ENCODE results near the gene CRAT.

CRAT gene

GRCh38 chr9:129108805-129109536 lies 1.6 kb downstream of the CRAT start:
- DNase-seq: no peak

DNA sequence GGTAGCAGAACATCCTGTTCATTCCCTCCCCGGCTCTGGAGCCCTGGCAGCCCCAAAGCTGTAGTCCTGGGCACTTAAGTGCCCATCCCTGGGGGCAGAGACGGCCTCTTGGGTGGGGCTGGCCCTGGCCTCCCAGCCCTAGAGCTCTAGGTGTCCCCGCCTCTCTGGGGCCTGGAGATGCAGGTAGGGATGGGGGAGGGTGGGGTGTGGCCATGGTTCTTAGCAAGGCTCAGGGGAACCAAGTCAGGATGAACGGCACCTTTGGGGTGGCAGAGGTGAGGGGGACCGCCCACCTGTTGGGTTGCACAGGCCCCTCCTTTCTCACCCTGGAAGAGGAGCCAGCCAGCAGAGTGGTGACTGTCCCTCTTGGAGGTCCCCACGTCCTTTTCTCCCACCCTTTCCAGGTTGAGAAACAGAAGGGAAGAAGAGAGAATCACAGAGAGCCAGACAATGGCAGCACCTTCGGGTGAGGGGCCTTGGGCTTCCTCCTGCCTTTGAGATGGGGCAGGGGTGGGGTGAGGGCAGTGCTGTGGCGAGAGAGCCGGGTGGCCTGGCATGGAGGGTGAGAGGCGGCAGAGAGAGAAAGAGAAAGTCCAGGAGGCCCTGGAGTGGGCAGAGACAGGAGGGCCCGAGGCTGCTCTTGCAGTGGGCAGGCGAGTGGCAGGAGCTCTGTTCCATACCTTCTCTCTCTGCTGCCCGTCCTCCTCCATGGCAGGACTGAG lies 2.3 kb downstream of the CRAT start:
- no peak for DNase-seq

DNA sequence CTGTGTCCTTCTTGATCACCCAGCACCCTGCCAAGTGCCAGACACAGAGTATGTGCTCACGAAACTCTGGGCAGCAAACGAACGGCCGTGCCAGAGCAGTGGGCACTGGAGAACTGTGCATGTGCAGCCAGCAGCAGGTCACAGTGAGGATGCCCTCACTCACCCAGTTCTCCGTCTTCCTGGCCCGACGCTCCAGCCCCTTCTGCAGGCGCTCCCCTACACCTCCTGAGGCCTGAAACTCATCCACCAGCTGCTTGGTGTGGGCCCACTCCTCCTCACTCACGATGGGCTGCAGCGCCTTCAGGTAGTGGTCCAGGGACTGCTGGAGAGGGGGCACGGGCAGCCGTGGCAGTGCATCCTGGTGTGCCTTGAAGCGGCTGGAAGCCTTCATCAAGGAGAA lies 2.9 kb downstream of the CRAT start:
- DNase-seq: no peak

DNA sequence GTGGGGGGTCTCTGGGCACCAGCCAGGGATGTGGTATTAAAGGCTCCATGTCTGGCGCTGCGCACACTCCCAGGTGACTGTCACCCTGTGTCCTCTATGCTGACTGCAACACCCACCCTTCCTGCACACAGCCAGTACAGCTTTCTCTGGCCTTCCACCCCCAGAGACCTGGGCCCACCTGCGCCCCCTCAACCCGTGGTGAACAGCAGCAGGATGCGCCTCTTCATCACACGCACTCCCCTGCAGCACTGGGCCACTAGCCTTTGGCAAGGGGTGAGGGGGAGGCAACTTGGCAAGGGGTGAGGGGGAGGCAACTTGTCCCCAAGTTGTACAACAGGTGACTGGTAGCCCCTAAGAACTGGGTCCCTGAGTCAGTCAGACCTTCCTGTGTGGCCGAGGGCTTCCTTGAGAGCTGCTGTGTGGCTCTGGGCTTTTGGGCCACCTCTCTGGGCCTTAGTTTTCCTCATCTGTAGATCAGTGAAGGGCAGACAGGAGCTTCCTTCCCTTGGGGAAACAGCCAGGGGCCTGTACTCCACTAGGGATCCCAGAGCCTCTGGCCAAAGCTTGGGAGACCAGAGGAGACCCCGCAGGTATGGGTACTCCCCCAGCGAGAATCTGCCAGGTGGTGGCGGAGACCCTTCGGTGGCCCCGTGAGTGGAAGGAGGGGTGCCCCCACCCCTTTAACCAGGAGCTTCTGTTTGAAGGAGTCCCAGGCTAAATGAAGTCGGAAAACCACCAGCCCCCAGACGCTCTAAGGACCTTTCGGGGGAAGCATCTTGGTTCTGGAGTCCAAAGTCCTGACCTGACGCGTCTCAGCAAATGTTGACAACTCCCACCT lies 4.5 kb downstream of the CRAT start:
- no peak for DNase-seq

- DNase-seq: no peak
These were observed 6.5 kb downstream of the CRAT start for GRCh38 chr9:129104051-129104450.

DNA sequence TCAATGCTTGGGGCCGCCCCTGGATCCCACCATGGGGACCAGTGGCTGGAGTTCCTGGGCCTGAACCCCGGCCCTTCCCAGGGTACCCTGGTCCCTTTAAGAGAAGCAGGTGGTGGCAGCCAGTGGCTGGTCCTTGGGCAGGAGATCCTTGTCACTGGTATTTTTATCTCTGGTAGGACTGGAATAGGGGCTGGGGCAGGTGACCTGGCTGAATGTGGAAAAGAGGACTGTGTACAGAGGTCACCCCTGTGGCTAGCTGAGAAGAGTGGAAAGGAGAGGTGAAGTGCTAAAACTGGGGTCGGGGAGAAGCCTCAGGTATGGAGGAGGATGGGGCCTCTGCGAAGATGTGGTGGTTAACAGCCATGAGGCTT lies 7.0 kb downstream of the CRAT start:
- DNase-seq: no peak

DNA sequence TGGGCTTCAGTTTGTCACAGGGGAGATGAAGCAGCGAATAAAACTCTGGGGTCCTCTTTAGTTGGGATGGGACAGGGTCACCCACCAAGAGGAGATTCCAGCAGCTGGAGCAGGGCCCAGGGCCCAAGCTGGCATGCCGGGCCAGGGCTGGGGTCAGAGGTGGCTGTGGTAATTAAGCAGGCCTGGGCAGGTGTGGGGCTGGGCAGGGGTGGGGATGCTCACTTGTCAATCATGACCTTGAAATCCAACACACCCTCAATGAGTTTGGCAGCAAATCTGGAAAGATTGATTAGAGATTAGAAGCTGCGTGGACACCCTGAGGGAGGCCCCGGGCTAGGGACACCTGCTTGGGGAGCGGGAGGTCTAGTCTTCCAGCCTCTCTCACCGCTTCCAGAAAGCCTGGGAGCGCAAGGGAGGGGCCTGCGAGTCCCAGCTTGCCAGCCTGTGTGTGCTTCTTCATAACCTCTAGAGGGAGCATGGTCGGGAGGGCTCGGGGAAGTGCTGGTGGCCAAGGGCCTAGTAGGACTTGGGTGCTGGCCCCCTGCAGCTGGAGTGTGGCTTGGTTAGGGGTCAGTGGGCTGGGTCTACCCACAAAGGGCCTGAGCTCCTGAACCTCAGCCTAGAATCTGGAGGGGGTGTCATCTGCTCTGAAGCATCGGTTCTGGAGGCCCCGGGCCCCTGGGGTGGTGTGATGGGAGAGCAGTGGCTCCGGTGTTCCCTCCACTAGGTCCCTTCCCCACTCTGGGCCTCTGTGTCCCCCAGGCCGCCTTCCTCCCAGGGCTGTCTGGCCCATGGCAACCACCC lies 7.6 kb downstream of the CRAT start:
- DNase-seq: no peak

GRCh38 chr9:129102095-129102525 lies 8.5 kb downstream of the CRAT start:
- DNase-seq: no peak

DNA sequence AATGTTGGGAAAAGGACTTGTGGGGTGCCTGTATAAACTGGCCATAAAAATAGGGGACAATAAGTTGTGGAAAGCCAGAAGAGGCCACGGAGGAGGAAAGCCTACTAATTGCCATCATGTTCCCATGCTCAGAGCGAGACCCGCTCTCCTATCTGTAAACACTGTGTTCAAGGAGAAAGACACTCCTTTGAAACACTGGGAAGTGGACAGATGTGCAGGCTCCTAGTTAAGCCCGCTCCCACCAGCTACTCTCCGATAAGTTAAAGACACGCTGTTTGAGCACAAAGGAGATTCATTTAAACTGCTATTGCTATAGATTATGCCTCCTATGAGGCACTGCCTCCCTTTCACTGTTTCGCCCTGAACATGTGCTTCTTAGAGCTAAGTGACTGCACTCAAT lies 9.3 kb downstream of the CRAT start:
- DNase-seq: no peak

- DNase-seq: no peak
These were observed 10.0 kb downstream of the CRAT start for GRCh38 chr9:129100383-129101169.

- no peak for DNase-seq
These were observed 12.3 kb downstream of the CRAT start for GRCh38 chr9:129098328-129098727.

GRCh38 chr9:129097671-129098306 lies 12.8 kb downstream of the CRAT start:
- no peak for DNase-seq

DNA sequence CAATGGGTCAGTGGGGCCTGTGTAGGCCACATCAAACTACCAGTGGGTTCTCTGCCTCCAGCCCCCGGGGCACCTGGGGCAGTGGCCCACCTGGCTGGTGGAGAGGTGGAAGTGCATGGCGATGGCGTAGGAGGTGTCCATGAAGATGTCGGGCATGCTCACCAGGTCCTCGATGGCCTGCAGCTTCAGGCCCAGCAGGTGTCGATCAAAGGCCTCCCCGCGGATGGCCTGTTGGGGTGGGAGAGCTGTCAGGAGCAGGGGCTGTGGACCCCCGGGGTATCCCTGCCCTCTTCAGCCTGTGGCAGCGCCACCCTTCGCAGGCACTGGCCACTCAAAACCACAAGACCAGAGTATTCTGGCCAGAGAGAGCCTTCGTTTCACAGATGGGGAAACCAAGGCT lies 14.7 kb downstream of the CRAT start:
- DNase-seq: no peak

GRCh38 chr9:129095170-129095667 lies 15.4 kb downstream of the CRAT start:
- no peak for DNase-seq

- DNase-seq: no peak
These were observed 16.0 kb downstream of the CRAT start for GRCh38 chr9:129094387-129095169.

DNA sequence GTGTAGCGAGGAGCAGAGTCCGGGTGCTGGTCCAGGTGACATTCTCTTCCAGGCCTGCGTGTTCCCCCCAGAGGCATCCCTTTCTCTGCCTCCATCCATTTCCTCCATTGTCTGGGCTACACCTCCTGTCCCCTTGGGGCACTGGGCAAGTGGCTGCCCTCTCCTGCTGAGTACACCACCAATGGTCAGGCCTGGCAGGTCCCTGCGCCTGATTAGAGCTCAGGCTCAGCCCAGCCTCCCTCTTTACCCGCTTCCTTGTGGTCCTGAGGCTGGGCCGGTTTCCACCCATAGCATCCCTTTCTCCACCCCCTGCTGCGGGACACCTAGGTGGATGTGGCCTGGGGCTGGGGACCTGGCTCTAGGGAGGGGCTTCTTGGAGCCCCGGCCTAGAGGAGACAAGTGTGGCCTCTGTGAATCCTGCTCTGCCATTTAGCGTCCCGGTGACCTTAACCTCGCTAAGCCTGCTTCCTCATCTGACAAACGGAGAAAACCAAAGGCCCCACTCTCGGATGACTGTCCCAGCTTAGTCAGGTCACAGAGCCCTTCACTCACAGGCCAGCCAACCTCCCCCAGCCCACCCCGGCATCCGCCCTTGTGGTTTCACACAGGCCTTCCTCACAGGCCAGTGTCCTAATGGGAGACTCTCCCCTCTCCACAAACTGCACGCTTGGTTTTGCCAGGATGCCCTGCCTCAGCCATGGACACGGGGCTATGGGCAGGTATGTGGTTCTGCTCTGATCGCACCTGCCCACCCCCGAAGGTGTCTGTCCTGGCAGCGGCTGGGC lies 16.8 kb downstream of the CRAT start:
- no peak for DNase-seq

- DNase-seq: no peak
These were observed 21.3 kb downstream of the CRAT start for GRCh38 chr9:129089246-129089645.

- DNase-seq: no peak
These were observed 26.5 kb downstream of the CRAT start for GRCh38 chr9:129084087-129084486.

- DNase-seq: no peak
These were observed 29.1 kb downstream of the CRAT start for GRCh38 chr9:129081388-129081904.

All from NCI-H446 treated with DMSO at 0.1 percent for 48 hours (cell line).